GM12891 (cell line): ENCODE results near the gene SLC8A3.

ENCODE experiments used
- PAX5 ChIP-seq: IDR thresholded peaks from 2 replicates; pipeline ENCODE4 v1.6.1; 2011; ENCODE audit warnings: low read length, moderate library complexity, mild to moderate bottlenecking; ENCODE audit not compliant: insufficient read depth, severe bottlenecking
- POLR2A ChIP-seq: IDR thresholded peaks from 2 replicates; pipeline ENCODE4 v1.6.1; 2011; ENCODE audit warnings: low read depth, low read length, control low read depth
- POLR2AphosphoS5 ChIP-seq: IDR thresholded peaks from 2 replicates; pipeline ENCODE4 v1.6.1; 2011; ENCODE audit warnings: low read depth, low read length, control low read depth
- TAF1 ChIP-seq: IDR thresholded peaks from 2 replicates; pipeline ENCODE4 v1.6.1; 2011; ENCODE audit warnings: low read depth, low read length, control low read depth

DNA sequence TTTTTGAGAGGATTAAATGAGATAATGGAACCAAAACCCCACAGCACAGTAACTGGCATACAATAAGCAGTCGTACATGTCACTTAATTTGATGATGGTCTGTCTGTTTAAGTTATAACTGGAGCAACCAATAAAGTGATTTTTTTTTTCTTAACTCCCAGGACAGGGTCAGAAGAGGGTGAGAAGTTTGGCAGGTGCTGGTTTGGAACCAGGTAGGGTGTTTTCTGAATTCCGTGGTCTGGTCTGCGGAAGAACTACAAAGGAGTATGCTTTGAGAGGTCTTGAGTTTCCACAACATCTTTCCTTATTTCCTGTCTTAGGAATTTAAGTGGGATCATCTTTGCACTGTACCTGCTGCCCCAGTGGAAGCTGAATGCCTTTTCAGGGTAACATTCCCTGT is 111.7 kb downstream of the SLC8A3 start:
- TF ChIP-seq POLR2A, result no peak
- TF ChIP-seq POLR2AphosphoS5, result no peak
- TF ChIP-seq TAF1, result no peak
- TF ChIP-seq PAX5, result no peak
